ENCODE data around the gene SPATA45.

Gene SPATA45

GRCh38 chr1:212780759-212781158 is 66.7 kb downstream of the SPATA45 start:
- no peak for DNase-seq (ENCODE audit: low read depth in 2 of 2)

Data from fibroblast of skin of left quadriceps (primary cell).